Lower leg skin (tissue), 4 donors: Measurements from ENCODE around the gene SPCS2. TPM values are rescaled to one million over a fixed set of nuclear protein-coding genes. Genes with fewer than 3 reads are reported as not detected.

Experiments
- DNase-seq, 2 donors: peaks; one replicate each; pipeline ENCODE4 v3.0.0-alpha.2; 2019; ENCODE audit warnings: low spot score in 2 of 2
- H3K4me3 ChIP-seq: fragments of 200-600 bp; sonication (generic); 2 replicates; pipeline ENCODE4 v1.5.1; 2017; ENCODE audit warnings: mild to moderate bottlenecking, low read depth; ENCODE audit not compliant: poor library complexity, severe bottlenecking
- POLR2A ChIP-seq, 2 donors: fragments of 450-650 bp; IDR thresholded peaks; one replicate each; pipeline ENCODE4 v1.6.1; 2016 to 2017; ENCODE audit warnings: antibody characterized with exemption in 2 of 2, mild to moderate bottlenecking in 1 of 2, moderate library complexity in 1 of 2
- intact Hi-C: fragments of 100-400 bp; cut with DNase I; formaldehyde crosslinking; loops from one replicate; pipeline ENCODE4 v1.15.0; 2023; ENCODE audit warnings: low total_unique reads
- total RNA-seq, 4 donors: library from RNA; depleted of rRNA; stranded (reverse); fragments of >200 nt; gene quantifications; one replicate each; pipeline ENCODE4 v1.1.0, GENCODE V29; 2016

The SPCS2 gene
- total RNA-seq, 4 donors from 2014 or later = 19.2 to 117 (median 23.9) TPM

GRCh38 chr11:75028321-75028720, 79.3 kb downstream of the SPCS2 start:
- intact Hi-C loops = loop anchor here (10.0 kb wide), 1 partner anchor 216 kb away; the partner anchor contains the start of gene TPBGL
- no peak for TF ChIP-seq POLR2A (IDR thresholded peaks at IDR 0.05)
- DNase-seq = no peak
- H3K4me3 ChIP-seq = no peak overlapping the region

Other genes starting within 250 kb of the SPCS2 start
- gene CHRDL2, start 217.8 kb upstream of the SPCS2 start, total RNA-seq = not detected
- 10 to 100 TPM; 17.5 to 23.6 (median 21.6) TPM for gene RNF169, start 200.4 kb upstream of the SPCS2 start, total RNA-seq
- 10 to 100 TPM in 3 of 4 donors, 1 to 10 TPM in 1; 7.0 to 17.4 (median 13.2) TPM for gene XRRA1, start 175 bp upstream of the SPCS2 start, total RNA-seq
- gene NEU3, start 39.7 kb downstream of the SPCS2 start, total RNA-seq = 1 to 10 TPM; 4.3 to 7.4 (median 5.9) TPM
- gene OR2AT4, start 147.6 kb downstream of the SPCS2 start, total RNA-seq = not detected
- gene SLCO2B1, start 201.8 kb downstream of the SPCS2 start, total RNA-seq = 10 to 100 TPM in 3 of 4 donors, 1 to 10 TPM in 1; 5.0 to 20.9 (median 12.5) TPM